CD14-positive monocyte (primary cell): Measurements from ENCODE around the gene SLX9. TPM values are rescaled to one million over a fixed set of nuclear protein-coding genes. Genes with fewer than 3 reads are reported as not detected.

ENCODE experiments used
- DNase-seq, 3 donors: peaks; one replicate each; pipeline ENCODE4 v3.0.0-alpha.2; 2011 to 2022
- H2AFZ ChIP-seq: 2 replicates; pipeline ENCODE4 v1.6.0; 2012; ENCODE audit warnings: mild to moderate bottlenecking, low read depth, low read length, inconsistent platforms; ENCODE audit not compliant: insufficient read depth, poor library complexity, severe bottlenecking
- H3K27ac ChIP-seq, 2 donors: 1 replicate in 1 of 2; 2 replicates in 1 of 2; pipeline ENCODE4 v1.5.1; 2012 to 2013; ENCODE audit warnings: low read length in 2 of 2, control low read depth in 1 of 2, inconsistent platforms in 1 of 2, low read depth in 1 of 2, mild to moderate bottlenecking in 1 of 2
- H3K27me3 ChIP-seq, 2 donors: one replicate each; pipeline versions ENCODE4 v1.6.0 to v1.6.1; 2011 to 2013; ENCODE audit warnings: low read length in 2 of 2; ENCODE audit not compliant: control insufficient read depth in 2 of 2, insufficient read depth in 2 of 2
- H3K36me3 ChIP-seq, 2 donors: replicated peaks in 1 of 2; 1 replicate in 1 of 2; 2 replicates in 1 of 2; pipeline versions ENCODE4 v1.5.1 to v1.6.1; 2012 to 2013; ENCODE audit warnings: low read length in 2 of 2, control low read depth in 1 of 2, inconsistent platforms in 1 of 2, mild to moderate bottlenecking in 1 of 2; ENCODE audit not compliant: insufficient read depth in 2 of 2, control insufficient read depth in 1 of 2
- H3K4me1 ChIP-seq, 2 donors: 1 replicate in 1 of 2; 2 replicates in 1 of 2; pipeline versions ENCODE4 v1.5.1 to v1.6.1; 2012 to 2013; ENCODE audit warnings: low read length in 2 of 2, control low read depth in 1 of 2, inconsistent platforms in 1 of 2, mild to moderate bottlenecking in 1 of 2, moderate library complexity in 1 of 2; ENCODE audit not compliant: insufficient read depth in 2 of 2, control insufficient read depth in 1 of 2
- H3K4me2 ChIP-seq: replicated peaks from 2 replicates; pipeline ENCODE3; 2012; ENCODE audit warnings: low read length, moderate library complexity, mild to moderate bottlenecking; ENCODE audit not compliant: poor library complexity, severe bottlenecking; ENCODE audit errors: extremely low read depth
- H3K4me3 ChIP-seq, 3 experiments: fragments of 200-600 bp in 1 of 3; sonication (generic) in 1 of 3; replicated peaks in 1 of 3; 1 replicate in 2 of 3; 2 replicates in 1 of 3; pipeline ENCODE4 v1.5.1; 2011 to 2013; ENCODE audit warnings: low read length in 3 of 3, mild to moderate bottlenecking in 3 of 3, control low read depth in 2 of 3, low read depth in 2 of 3, inconsistent platforms in 1 of 3, moderate library complexity in 1 of 3
- H3K79me2 ChIP-seq: 2 replicates; pipeline ENCODE4 v1.6.0; 2012; ENCODE audit warnings: mild to moderate bottlenecking, control low read depth, inconsistent platforms, low read length, moderate library complexity; ENCODE audit not compliant: insufficient read depth
- H3K9ac ChIP-seq: 2 replicates; pipeline ENCODE4 v1.6.0; 2017; ENCODE audit warnings: low read length, mild to moderate bottlenecking; ENCODE audit not compliant: insufficient read depth, poor library complexity, severe bottlenecking
- H3K9me3 ChIP-seq, 2 donors: replicated peaks in 1 of 2; 1 replicate in 1 of 2; 2 replicates in 1 of 2; pipeline versions ENCODE4 v1.5.1 to v1.6.1; 2012 to 2013; ENCODE audit warnings: low read length in 2 of 2, control low read depth in 1 of 2; ENCODE audit not compliant: control insufficient read depth in 1 of 2, insufficient read depth in 1 of 2
- H4K20me1 ChIP-seq: 2 replicates; pipeline ENCODE4 v1.6.0; 2012; ENCODE audit warnings: mild to moderate bottlenecking, low read length, control low read depth, moderate library complexity; ENCODE audit not compliant: insufficient read depth
- H3K27ac Mint-ChIP-seq, 7 donors: one replicate each; pipeline ENCODE4 v1.8.0; 2020; ENCODE audit warnings: mild to moderate bottlenecking in 7 of 7, mixed read lengths in 7 of 7, moderate library complexity in 6 of 7, inconsistent platforms in 2 of 7
- H3K27me3 Mint-ChIP-seq, 3 donors: one replicate each; pipeline ENCODE4 v1.8.0; 2021 to 2022; ENCODE audit warnings: low read depth in 3 of 3, mild to moderate bottlenecking in 3 of 3, mixed read lengths in 3 of 3, moderate library complexity in 3 of 3, inconsistent platforms in 1 of 3
- H3K36me3 Mint-ChIP-seq, 2 donors: one replicate each; pipeline ENCODE4 v1.8.0; 2020; ENCODE audit warnings: mixed read lengths in 2 of 2, inconsistent platforms in 1 of 2, mild to moderate bottlenecking in 1 of 2
- H3K4me1 Mint-ChIP-seq: one replicate; pipeline ENCODE4 v1.8.0; 2020; ENCODE audit warnings: mild to moderate bottlenecking, mixed read lengths
- H3K4me3 Mint-ChIP-seq, 2 donors: one replicate each; pipeline ENCODE4 v1.8.0; 2020; ENCODE audit warnings: mild to moderate bottlenecking in 2 of 2, mixed read lengths in 2 of 2, moderate library complexity in 1 of 2
- H3K9me3 Mint-ChIP-seq, 7 donors: one replicate each; pipeline ENCODE4 v1.8.0; 2020 to 2022; ENCODE audit warnings: mixed read lengths in 7 of 7, mild to moderate bottlenecking in 6 of 7, moderate library complexity in 6 of 7, inconsistent platforms in 2 of 7
- WGBS: methylation state at CpG from one replicate; pipeline ENCODE4 v1.1.5; 2013; ENCODE audit warnings: missing lambda C conversion rate; ENCODE audit not compliant: insufficient coverage; 5-methylcytosine and 5-hydroxymethylcytosine counted together
- intact Hi-C, 2 donors: fragments of 100-400 bp; cut with micrococcal nuclease; formaldehyde crosslinking; loops; one replicate each; pipeline versions ENCODE4 v1.15.0 to v1.15.1; 2023
- polyA plus RNA-seq, 3 donors: library from polyadenylated mRNA; depleted of rRNA in 1 of 3; unstranded in 2 of 3; stranded (reverse) in 1 of 3; fragments of 300-500 nt in 2 of 3; fragments of >200 nt in 1 of 3; fragmentation: Illumina TruSeq in 2 of 3; gene quantifications; 1 replicate in 2 of 3; 2 replicates in 1 of 3; pipeline ENCODE4 v1.2.3, GENCODE V29; 2012 to 2021
- TF ChIP-seq, protein P1 (sequence below): fragments of 200-600 bp; IDR thresholded peaks from one replicate; pipeline ENCODE4 v1.8.0; 2022; ENCODE audit warnings: antibody characterized with exemption, mild to moderate bottlenecking

SLX9 gene
- polyA plus RNA-seq, 3 donors = 7.5 to 9.0 (median 9.0) TPM

GRCh38 chr21:44947930-44948331, 8.1 kb downstream of the SLX9 start:
- intact Hi-C loops = loop anchor here (2.0 kb wide), 2 partner anchors 181 to 189 kb away; no protein-coding TSS in a partner anchor
- H2AFZ ChIP-seq = no peak overlapping the region
- H3K4me2 ChIP-seq = no peak overlapping the region
- H3K27me3 ChIP-seq = no peaks in the 10 kb centered on the region
- Mint-ChIP-seq H3K9me3 (no peaks in the 10 kb centered on the region), H3K4me1 (no peaks in the 10 kb centered on the region), H3K4me3 (no peak overlapping the region), H3K27ac (no peak overlapping the region), H3K36me3 (peaks cover 50 to 67% of the 10 kb centered on the region in 2 donors), H3K27me3 (peaks cover 0 to 2% (median 2%) of the 10 kb centered on the region in 3 donors)
- H3K4me3 ChIP-seq = no peak overlapping the region
- H3K79me2 ChIP-seq = peaks cover 45% of the 10 kb centered on the region
- 92% methylated on average over 33 of the region's 33 CpGs for WGBS
- H3K27ac ChIP-seq = no peak overlapping the region
- no peaks in the 10 kb centered on the region for H3K4me1 ChIP-seq
- TF ChIP-seq, protein P1, sequence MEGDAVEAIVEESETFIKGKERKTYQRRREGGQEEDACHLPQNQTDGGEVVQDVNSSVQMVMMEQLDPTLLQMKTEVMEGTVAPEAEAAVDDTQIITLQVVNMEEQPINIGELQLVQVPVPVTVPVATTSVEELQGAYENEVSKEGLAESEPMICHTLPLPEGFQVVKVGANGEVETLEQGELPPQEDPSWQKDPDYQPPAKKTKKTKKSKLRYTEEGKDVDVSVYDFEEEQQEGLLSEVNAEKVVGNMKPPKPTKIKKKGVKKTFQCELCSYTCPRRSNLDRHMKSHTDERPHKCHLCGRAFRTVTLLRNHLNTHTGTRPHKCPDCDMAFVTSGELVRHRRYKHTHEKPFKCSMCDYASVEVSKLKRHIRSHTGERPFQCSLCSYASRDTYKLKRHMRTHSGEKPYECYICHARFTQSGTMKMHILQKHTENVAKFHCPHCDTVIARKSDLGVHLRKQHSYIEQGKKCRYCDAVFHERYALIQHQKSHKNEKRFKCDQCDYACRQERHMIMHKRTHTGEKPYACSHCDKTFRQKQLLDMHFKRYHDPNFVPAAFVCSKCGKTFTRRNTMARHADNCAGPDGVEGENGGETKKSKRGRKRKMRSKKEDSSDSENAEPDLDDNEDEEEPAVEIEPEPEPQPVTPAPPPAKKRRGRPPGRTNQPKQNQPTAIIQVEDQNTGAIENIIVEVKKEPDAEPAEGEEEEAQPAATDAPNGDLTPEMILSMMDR = no peak
- peaks cover 43% of the 10 kb centered on the region for H4K20me1 ChIP-seq
- DNase-seq = no peak
- no peaks in the 10 kb centered on the region for H3K9me3 ChIP-seq
- no peak overlapping the region for H3K9ac ChIP-seq
- peaks cover 39 to 60% of the 10 kb centered on the region in 2 donors for H3K36me3 ChIP-seq

DNA sequence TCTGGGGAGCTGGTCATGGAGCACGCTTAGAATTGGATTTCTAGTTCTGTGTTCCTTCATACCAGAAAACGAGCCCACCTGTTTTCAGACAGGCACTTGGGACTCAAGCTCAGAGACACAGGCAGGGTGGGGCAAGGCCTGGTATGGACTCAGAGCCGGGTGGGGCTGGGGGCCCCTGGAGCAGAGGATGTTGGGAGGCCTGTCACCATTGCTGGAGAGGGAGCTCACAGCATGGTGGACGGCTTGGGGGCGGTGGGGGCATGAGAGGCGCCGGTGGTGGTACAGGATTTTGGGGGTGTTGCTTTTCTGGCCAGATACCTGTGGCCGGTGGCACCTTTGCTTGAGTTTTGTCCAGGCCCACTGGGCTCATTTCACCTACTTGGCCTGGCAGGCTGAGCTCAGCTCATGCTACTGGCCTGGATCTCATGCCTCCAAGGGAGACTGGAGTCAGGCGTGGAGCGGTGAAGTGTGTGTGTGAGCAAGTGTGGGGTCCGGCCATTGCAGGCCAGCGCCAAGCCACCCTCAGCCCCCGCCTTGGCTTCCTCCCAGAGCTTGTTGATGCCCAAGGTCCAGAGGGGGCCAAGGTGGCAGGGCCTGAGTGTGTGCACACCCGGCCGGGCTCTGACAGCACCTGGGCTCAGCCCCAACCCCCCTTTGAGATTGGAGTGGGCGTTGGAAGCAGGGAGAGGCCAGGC, 8.7 kb downstream of the SLX9 start:
- H3K79me2 ChIP-seq = peaks cover 38% of the 10 kb centered on the region
- DNase-seq = no peak

More for the DNA sequence above, 8.7 kb downstream of the SLX9 start:
- Mint-ChIP-seq H3K9me3 (no peaks in the 10 kb centered on the region), H3K4me1 (no peaks in the 10 kb centered on the region), H3K27me3 (peaks cover 0 to 2% (median 2%) of the 10 kb centered on the region in 3 donors), H3K36me3 (peaks cover 44 to 63% of the 10 kb centered on the region in 2 donors), H3K27ac (peak overlapping the region in 1 of 7 donors; percentile 45), H3K4me3 (no peak overlapping the region)
- Histone ChIP-seq H3K9ac (no peak overlapping the region), H4K20me1 (peaks cover 42% of the 10 kb centered on the region), H3K27me3 (no peaks in the 10 kb centered on the region), H3K27ac (no peak overlapping the region), H3K4me2 (no peak overlapping the region), H2AFZ (no peak overlapping the region), H3K4me1 (no peaks in the 10 kb centered on the region), H3K9me3 (no peaks in the 10 kb centered on the region), H3K36me3 (peaks cover 38 to 61% of the 10 kb centered on the region in 2 donors), H3K4me3 (no peak overlapping the region)
- TF ChIP-seq, protein P1 = no peak
- intact Hi-C loops = loop anchor here (2.0 kb wide), 2 partner anchors 180 to 188 kb away; no protein-coding TSS in a partner anchor
- WGBS = 91% methylated on average over 15 of the region's 16 CpGs
